Measurements from ENCODE around the gene KCTD10.
"Not testable (repeated sequence)": the region's sequence is repeated elsewhere in the genome, so short reads cannot be mapped to it uniquely, and the experiment has no call there.

Gene KCTD10

GRCh38 chr12:109418848-109419480, 58.1 kb downstream of the KCTD10 start:
- DNase-seq (ENCODE audit: low spot score): no peak

- DNase-seq (ENCODE audit: low spot score): not testable (repeated sequence)
Observed at GRCh38 chr12:109406147-109406546, 71.0 kb downstream of the KCTD10 start.

- not testable (repeated sequence) for DNase-seq (ENCODE audit: low spot score)
Observed at GRCh38 chr12:109404841-109405240, 72.3 kb downstream of the KCTD10 start.

Measured in hematopoietic multipotent progenitor cell treated with erythropoietin and hydrocortisone succinate and interleukin-3 and kit ligand, for 17 days (in vitro differentiated cells).